Measurements from ENCODE around the gene ZNF521.
A peak's percentile ranks its signal among the peaks of the same experiment; 100 is the strongest.
"Not testable (repeated sequence)": the region's sequence is repeated elsewhere in the genome, so short reads cannot be mapped to it uniquely, and the experiment has no call there.

Gene ZNF521

DNA sequence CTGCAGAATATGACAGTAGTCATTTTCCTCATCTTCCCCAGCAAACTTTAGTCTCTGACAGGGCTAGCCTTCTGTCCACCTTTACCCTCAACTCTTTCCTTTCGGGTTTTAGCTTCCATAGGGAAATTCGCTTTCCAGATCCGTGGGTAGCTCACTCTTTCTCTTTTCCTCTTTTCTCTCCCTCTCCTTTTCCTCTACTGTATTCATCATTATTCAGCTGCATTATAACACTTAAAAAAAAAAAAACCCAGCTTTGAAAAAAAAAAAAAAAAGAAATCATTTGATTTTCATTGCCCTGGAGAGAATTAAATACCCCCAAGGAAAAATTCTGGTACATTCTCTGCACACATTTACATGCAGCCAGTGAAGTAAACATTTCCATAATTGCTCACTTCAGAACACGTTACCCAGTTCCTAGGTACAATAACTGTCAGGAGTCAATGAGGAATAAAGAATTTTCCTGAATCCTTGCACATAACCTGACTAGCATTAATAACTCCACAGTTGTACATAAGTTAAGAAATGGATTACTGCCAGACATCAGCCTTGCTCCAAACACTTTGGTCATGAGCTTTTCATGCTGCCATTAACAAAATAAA, 63.5 kb downstream of the ZNF521 start:
- no peak for DNase-seq

DNA sequence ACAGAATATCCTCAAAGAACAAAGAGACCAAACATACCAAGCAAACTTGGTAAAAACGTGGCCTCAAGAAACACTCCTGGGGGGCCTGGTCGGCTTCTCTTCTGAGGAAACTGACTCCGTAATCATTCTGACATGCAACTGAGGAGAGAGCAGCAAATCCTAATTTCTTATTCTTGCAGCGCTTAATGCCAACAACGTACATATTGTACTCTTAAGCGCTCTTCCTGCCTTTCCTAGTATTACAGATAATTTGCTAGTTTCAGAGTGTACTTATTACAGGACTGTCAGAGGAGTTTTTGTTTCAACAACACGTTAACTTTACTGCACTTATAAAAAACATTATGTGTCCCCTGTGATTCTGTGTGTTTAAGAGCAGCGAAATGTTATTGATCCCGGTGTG, 64.9 kb downstream of the ZNF521 start:
- no peak for DNase-seq

GRCh38 chr18:25284861-25285550, 67.0 kb downstream of the ZNF521 start:
- DNase-seq, result peak in 1 of 2 experiments; percentile 28

DNA sequence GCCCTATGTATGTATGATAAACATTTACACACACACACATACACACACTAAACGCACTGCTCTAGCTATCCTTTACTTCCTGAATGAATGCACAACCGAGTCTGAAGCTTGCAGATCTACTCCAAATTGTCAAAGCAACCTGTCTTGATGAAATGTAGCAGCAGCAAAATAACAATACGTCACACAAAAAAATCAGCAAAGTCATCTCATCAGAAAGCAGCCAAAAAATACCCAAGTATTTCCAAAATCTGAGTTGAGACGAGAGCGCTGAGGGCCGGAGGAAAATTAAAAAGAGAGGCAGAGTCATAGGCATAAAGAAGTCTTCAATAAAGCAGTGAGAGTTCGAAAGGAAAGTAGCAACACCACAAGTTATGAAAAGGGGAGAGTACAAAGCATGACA, 67.7 kb downstream of the ZNF521 start:
- DNase-seq, result no peak

DNA sequence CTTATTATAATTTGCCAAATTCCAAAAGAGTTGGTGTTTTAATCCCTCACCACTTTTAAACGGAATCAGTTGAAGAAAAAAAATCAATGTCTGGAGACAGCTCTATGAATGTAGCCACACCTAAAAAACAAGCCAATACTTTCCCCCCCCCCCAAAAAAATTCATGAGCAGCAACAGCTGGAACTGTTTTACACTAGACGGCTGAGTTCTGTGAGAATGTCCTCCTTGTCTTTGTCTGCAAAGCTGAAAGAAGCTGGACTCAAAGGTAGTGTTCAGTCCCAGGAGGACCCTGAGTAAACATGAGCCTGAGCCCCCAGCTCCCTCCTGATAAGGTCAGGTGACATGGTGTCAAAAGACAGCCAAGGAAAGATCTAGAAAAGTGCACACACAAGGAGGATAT, 68.2 kb downstream of the ZNF521 start:
- DNase-seq, result no peak

GRCh38 chr18:25282896-25283703, 68.9 kb downstream of the ZNF521 start:
- DNase-seq, result no peak

GRCh38 chr18:25282282-25282681, 69.7 kb downstream of the ZNF521 start:
- DNase-seq, result no peak

- no peak for DNase-seq
Measured at GRCh38 chr18:25281556-25281955, 70.4 kb downstream of the ZNF521 start.

- peak in 1 of 2 experiments; percentile 49 for DNase-seq
Measured at GRCh38 chr18:25279961-25280360, 72.0 kb downstream of the ZNF521 start.

DNA sequence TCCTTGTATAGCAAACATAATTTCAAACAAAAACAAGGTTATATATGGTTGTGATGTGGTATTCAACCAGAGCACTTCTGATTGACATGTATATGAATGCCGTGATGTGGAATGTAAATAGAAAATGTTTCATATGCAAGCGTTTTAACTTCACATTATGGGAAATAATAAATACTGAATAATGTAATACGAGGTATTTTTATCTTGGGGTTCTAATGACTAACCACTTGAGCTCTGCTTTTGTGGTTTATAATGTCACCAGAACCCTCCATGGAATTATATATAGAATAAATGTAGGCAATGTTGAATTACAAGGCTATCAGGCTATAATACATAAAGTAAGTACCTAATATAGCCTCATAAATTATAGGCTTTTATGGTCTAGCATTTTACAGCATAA, 72.4 kb downstream of the ZNF521 start:
- DNase-seq, result no peak

DNA sequence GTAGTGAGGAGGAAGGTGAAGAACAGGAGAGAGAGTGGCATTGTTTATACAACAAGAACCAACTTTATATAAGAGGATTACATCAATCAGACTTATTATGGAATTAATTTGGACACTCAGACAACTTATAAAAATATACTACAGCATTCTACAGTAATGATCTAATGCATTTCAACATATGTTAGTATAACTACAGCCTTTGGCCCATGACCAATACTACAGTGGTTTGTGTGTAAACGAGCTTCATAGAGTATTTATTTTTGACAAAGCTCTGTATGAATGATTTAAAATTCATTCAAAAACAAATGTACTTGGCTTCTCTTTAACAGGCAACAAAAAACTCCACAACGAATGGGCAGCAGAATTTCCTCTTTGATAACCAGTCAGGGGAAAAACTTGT, 72.8 kb downstream of the ZNF521 start:
- no peak for DNase-seq

- DNase-seq, result peak in 1 of 2 experiments; percentile 33
Measured at GRCh38 chr18:25278394-25278793, 73.6 kb downstream of the ZNF521 start.

DNA sequence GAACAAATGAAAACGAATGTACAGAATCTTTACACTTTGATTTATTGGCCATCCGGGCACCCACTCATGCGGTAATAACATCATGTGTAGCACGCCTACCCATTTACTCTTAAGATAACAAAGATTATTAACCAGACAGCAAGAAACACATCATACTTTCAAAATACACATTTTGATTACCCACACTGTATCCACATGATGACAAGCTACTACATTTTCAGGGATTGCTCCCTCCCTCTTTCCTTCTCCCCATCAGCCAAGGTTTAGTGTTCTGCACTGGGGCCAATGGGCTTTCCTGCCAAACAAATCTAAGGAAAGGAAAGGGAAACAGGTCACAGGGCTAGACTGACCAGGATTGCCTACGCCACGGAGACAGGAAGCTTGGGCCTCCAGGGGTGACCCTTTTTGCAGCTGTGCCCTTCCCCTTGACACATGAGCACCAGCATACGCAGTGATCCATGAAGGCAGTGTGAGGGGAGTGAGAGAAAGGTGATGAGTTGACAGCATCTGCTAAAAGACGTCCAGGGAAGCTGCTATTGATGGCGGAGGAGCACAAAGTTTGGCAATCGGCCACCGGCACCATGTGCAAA, 76.5 kb downstream of the ZNF521 start:
- DNase-seq, result no peak

- DNase-seq, result no peak
Measured at GRCh38 chr18:25274926-25275325, 77.0 kb downstream of the ZNF521 start.

DNA sequence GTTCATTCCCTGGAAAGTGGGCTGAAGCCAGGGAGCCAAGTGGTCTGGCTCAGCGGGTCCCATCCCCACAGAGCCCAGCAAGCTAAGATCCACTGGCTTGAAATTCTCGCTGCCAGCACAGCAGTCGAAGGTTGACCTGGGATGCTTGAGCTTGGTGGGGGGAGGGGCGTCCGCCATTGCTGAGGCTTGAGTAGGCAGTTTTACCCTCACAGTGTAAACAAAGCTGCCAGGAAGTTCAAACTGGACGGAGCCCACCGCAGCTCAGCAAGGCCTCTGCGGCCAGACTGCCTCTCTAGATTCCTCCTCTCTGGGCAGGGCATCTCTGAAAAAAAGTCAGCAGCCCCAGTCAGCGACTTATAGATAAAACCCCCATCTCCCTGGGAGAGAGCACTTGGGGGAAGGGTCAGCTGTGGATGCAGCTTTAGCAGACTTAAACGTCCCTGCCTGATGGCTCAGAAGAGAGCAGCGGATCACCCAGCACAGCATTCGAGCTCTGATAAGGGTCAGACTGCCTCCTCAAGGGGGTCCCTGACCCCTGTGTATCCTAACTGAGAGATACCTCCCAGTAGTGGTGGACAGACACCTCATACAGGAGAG, 84.9 kb downstream of the ZNF521 start:
- DNase-seq, result not testable (repeated sequence)

- DNase-seq, result no peak
Measured at GRCh38 chr18:25262920-25263319, 89.0 kb downstream of the ZNF521 start.

DNA sequence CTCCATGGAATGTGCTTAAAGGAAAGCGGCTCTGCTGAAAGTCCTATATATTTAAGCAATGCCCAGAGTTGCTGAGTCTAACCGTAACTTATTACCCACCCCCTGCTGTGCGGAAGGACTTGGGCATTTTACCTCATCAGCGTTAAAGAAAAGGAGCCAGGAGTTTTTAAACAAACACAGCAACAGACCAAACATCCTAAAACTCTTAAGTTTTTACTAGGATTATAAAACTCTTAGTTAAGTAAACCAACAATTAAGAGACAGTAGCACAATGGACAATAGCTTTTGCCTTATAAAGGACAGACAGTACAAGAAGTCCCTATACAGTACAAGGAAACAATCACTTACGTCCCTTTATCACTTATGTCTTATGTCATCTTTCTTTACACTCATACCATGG, 90.2 kb downstream of the ZNF521 start:
- DNase-seq, result no peak

GRCh38 chr18:25256439-25256838, 95.5 kb downstream of the ZNF521 start:
- no peak for DNase-seq

- no peak for DNase-seq
Measured at GRCh38 chr18:25253779-25254178, 98.2 kb downstream of the ZNF521 start.

GRCh38 chr18:25253136-25253535, 98.8 kb downstream of the ZNF521 start:
- no peak for DNase-seq

GRCh38 chr18:25251068-25251467, 100.9 kb downstream of the ZNF521 start:
- no peak for DNase-seq

DNA sequence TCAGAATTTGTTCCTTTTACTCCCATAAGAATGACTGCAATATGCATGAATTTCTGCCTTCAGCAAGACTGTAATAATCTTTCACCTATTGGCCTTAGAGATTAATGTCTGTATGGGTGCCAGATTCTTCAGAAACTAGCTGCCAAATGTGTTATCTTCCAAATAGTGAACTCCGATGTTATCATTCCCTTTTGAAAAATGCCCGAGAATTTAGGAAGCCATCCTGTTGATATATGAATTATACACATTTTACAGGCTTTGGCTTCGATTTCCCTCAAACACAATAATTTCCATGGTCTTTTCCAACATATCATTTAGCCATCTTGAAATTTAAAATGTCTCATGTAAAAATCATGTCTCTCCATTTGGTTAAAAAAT, 101.5 kb downstream of the ZNF521 start:
- no peak for DNase-seq

DNA sequence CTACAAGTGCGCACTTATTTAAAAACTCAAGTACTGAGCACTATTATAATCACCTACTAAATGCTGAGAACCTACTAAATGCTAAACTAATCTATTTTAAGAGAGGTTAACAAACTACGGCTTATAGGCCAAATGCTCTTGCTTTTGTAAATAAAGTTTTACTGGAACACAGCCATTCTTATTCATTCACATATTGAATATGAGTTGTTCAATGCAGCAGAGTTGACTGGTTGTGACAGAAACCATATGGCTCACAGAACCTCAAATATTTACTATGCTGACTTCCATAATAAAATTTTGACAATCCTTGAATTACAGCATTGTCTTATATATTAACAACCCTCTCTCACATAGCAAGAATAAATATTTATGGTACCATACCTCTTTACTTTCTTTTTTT, 103.2 kb downstream of the ZNF521 start:
- DNase-seq, result no peak
